D721Med (cell line): ENCODE measurements around the gene KRT7.

Experiments used
- DNase-seq: peaks from one replicate; pipeline ENCODE4 v3.0.0; 2011; ENCODE audit warnings: low spot score; ENCODE audit not compliant: insufficient read length
- FAIRE-seq: peaks from 2 replicates; lab custom pipeline; 2011; peaks lifted over from hg19 to GRCh38; lab: Jason Lieb, UNC
- TF ChIP-seq, protein P1 (sequence below): IDR thresholded peaks from 2 replicates; pipeline ENCODE4 v1.5.1; 2012; ENCODE audit warnings: mild to moderate bottlenecking, control low read depth; ENCODE audit not compliant: insufficient read depth; ENCODE audit errors: missing control alignments

Gene KRT7

DNA sequence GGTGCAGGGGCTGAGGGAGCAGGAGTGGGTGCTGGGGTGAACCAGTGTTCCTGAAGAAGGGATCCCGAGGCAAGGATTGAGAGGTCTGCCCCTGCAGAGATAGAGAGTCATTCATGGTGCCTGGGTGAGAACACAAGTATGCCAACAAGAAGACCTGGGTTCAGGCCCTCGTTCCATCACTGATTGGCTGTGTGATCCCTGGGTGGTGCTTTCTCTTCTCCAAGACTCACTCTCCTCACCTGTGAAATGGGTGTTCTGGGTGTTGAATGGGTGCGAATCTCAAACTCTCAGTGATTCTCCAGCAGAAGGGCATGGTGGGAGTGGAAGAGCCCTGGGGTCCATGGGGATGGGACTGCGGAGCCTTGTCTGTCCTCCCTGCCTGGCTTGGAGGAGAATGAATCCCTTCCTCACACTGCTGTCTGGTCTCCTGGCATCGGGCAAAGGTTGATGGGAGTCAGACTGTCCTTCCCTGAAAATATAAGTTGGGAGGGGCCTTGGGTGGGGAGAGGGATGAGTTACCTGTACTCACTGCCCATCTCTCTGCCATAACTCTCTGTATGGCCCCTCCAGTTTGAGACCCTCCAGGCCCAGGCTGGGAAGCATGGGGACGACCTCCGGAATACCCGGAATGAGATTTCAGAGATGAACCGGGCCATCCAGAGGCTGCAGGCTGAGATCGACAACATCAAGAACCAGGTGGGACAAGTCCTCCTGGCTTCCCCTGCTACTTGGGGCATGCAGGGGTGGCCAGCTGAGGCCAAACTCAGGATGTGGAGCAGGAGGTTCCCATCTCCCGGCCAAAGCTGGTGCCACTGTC is 9.6 kb downstream of the KRT7 start:
- TF ChIP-seq, protein P1, sequence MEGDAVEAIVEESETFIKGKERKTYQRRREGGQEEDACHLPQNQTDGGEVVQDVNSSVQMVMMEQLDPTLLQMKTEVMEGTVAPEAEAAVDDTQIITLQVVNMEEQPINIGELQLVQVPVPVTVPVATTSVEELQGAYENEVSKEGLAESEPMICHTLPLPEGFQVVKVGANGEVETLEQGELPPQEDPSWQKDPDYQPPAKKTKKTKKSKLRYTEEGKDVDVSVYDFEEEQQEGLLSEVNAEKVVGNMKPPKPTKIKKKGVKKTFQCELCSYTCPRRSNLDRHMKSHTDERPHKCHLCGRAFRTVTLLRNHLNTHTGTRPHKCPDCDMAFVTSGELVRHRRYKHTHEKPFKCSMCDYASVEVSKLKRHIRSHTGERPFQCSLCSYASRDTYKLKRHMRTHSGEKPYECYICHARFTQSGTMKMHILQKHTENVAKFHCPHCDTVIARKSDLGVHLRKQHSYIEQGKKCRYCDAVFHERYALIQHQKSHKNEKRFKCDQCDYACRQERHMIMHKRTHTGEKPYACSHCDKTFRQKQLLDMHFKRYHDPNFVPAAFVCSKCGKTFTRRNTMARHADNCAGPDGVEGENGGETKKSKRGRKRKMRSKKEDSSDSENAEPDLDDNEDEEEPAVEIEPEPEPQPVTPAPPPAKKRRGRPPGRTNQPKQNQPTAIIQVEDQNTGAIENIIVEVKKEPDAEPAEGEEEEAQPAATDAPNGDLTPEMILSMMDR, result no peak
- FAIRE-seq (no peak), DNase-seq (no peak)

DNA sequence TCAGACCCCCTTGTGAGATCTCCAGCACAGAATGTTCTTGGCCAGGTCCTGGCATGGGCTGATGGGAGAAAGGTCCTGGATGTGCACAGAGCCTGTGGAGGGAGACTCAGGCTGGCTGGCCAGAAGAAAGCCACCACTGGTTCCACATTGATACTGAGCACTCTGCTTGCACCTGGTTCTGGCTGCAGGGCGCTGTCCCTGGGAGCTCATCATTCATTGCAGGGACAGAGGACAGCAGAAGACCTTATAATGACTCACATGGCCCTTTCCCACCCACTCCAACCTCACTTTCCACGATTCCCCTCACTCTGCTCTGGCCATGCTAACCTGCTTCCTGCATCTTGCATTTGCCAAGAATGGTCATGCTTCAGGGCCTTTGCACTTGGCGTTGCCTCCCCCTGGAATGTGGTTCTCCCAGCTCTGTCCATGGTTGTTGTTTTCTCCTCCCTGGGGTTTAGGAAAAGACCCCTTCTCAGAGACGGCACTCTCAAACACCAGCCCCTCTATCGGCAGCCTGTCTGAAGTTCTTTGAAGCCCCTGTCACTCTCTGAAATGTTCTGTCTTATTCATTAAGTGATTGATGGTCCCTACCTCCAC is 10.3 kb downstream of the KRT7 start:
- DNase-seq (no peak), FAIRE-seq (no peak)
- TF ChIP-seq, protein P1, result no peak

DNA sequence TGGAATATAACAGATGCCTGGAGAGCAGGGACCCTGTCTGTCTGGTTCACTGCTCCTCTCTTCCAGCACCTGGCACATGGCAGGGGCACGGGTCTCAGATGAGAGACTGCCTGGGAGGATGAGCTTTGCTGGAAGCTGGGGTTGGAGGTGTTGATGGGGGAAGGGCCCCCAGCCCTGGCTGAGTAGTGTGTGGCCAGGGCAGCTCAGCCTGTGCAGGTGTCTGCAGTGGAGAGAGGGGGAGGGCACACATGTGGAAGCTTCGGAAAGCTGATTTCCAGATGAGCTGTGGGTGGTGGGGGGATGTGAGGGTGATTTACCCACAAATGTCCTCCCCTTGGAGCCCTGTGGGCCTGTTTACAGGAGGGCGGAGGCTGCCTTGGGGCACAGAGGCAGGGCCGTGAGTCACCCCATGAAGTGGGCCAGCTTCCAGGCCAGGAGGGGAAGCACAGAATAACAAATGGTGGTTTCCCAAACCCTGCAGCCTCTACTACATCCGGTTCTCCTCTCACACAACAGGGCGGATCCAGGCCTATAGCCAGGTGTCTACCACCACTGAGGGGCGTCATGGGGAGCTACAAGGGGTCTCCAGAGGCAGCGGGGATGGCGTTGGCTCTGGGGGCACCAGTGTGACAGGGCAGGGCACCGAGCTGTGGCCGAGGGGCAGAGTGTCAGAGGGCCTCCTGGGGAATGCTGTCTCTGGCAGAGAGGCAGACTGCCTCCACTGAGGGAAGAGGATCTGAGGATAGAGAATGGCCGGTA is 11.0 kb downstream of the KRT7 start:
- TF ChIP-seq, protein P1, result no peak
- no peak for FAIRE-seq
- no peak for DNase-seq

DNA sequence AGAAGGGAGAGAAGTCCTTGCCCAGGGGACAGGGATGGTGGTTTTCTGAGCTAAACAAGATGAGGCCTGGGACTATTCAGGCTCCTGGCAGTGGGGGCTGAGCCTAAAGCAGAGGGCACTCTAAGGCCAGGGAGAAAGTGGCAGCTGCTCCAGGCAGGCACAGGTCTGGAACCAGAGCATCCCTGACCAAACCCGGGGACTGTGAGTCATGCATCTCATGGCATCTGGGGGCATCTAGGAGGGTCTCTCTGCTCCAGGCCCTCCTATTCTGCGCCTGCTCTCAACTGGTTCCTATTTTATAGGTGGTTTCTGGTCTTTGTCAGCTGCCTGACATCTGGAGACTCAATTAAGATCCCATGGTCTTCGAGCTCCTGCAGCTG is 11.6 kb downstream of the KRT7 start:
- FAIRE-seq (no peak), DNase-seq (no peak)
- TF ChIP-seq, protein P1, result no peak

DNA sequence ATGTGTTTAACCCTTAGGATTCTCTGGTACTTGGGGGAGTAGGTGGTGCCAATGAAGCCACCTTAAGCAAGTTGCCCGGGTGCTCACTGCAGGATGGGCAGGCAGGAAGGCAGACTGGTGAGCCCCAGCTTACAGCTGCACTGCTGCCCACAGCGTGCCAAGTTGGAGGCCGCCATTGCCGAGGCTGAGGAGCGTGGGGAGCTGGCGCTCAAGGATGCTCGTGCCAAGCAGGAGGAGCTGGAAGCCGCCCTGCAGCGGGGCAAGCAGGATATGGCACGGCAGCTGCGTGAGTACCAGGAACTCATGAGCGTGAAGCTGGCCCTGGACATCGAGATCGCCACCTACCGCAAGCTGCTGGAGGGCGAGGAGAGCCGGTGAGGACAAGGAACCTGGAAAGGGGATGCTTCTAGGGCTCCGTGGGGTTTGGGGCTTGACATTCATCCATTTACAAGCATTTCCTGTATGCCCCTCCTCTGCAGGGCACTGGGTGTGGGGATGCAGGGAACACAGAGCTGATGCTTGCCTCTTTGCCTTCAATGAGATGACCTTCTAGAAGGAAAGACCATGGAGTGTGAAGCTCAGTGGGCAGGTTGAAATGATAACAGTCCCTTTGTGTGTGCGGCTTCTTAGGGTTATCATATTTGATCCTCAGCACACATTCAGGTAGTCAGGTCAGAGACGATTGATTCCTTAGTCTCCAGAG is 12.4 kb downstream of the KRT7 start:
- DNase-seq (no peak), FAIRE-seq (no peak)
- TF ChIP-seq, protein P1, result no peak

DNA sequence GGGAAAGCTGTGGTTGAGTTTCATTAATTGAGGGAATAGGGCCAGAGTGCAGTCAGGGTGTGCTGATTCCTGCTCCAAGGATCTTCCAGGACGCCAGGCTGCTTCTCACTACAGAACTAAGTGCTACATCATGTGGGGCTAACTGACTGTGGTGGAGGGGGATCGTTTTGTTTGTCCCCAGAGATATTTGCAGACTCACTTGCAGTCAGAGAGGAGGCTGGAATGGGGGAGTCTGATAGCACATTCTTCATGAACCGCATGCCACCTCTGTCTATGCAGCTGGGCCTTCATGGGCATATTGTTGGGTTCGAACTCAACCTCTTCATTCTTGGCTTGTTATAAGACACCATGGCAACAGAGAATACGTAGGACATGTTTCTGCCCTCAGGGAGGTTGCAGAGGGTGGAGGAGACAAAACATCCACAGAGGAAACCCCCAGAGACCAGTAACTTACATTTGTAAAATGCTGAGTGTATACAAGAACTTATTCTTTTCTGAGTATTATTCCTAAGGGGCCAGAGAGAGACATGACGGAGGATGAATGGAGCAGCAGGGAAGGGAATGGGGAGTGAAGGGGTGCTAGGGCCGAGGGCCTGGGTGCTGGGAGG is 13.0 kb downstream of the KRT7 start:
- FAIRE-seq (no peak), DNase-seq (no peak)
- TF ChIP-seq, protein P1, result no peak
